Right lobe of liver (tissue), 6 donors: Measurements from ENCODE around the gene GAREM1. TPM values are rescaled to one million over a fixed set of nuclear protein-coding genes. Genes with fewer than 3 reads are reported as not detected.
A peak's percentile ranks its signal among the peaks of the same experiment; 100 is the strongest.

ENCODE experiments used
- ATAC-seq, 4 donors: fragments of 200-7000 bp; cut with Tn5 transposase; one replicate each; pipeline ENCODE4 v1.9.1; 2020; ENCODE audit warnings: mild to moderate bottlenecking in 4 of 4, moderate library complexity in 4 of 4
- DNase-seq, 3 donors: peaks; one replicate each; pipeline ENCODE4 v3.0.0-alpha.2; 2020
- H3K27ac ChIP-seq, 3 donors: fragments of 200-600 bp; one replicate each; pipeline ENCODE4 v1.8.0; 2022
- H3K27me3 ChIP-seq, 2 donors: fragments of 200-600 bp; one replicate each; pipeline ENCODE4 v1.8.0; 2022
- H3K36me3 ChIP-seq, 4 donors: fragments of 200-600 bp; sonication (generic) in 1 of 4; one replicate each; pipeline versions ENCODE4 v1.5.1 to v1.8.0; 2017 to 2022; ENCODE audit warnings: control low read depth in 1 of 4
- H3K4me1 ChIP-seq, 4 donors: fragments of 200-600 bp; sonication (generic) in 1 of 4; one replicate each; pipeline versions ENCODE4 v1.5.1 to v1.8.0; 2017 to 2022; ENCODE audit warnings: control low read depth in 1 of 4
- H3K4me3 ChIP-seq, 3 donors: fragments of 200-600 bp; one replicate each; pipeline ENCODE4 v1.8.0; 2022
- H3K9me3 ChIP-seq, 4 donors: fragments of 200-600 bp; sonication (generic) in 1 of 4; one replicate each; pipeline versions ENCODE4 v1.5.1 to v1.8.0; 2017 to 2022; ENCODE audit warnings: control low read depth in 1 of 4
- POLR2A ChIP-seq: fragments of 450-650 bp; IDR thresholded peaks from one replicate; pipeline ENCODE4 v1.6.1; 2017; ENCODE audit warnings: antibody characterized with exemption, mild to moderate bottlenecking
- WGBS: methylation state at CpG from one replicate; pipeline ENCODE4 v1.1.6; 2018; ENCODE audit warnings: low coverage, low lambda C conversion rate; ENCODE audit not compliant: insufficient coverage; ENCODE audit errors: missing lambda C conversion rate; 5-methylcytosine and 5-hydroxymethylcytosine counted together
- intact Hi-C, 2 donors: fragments of 100-400 bp; cut with DNase I; formaldehyde crosslinking; loops; one replicate each; pipeline versions ENCODE4 v1.11.2 to v1.14.1; 2022
- total RNA-seq, 6 experiments: library from RNA; depleted of rRNA in 2 of 6; stranded (reverse); fragments of >200 nt in 2 of 6; fragmentation: NEBNext Ultra II Directional in 3 of 6; extraction: Animal tissue kit (Norgen Biotek cat#: 25700) in 3 of 6; gene quantifications; one replicate each; pipeline versions ENCODE4 v1.1.0 to v1.2.4, GENCODE V29; 2016 to 2023
- TF ChIP-seq, protein P1 (sequence below), 4 donors: fragments of 200-600 bp in 3 of 4; fragments of 450-650 bp in 1 of 4; IDR thresholded peaks; one replicate each; pipeline versions ENCODE4 v1.5.1 to v1.8.0; 2016 to 2022; ENCODE audit warnings: antibody characterized with exemption in 4 of 4, mild to moderate bottlenecking in 2 of 4
- donor health status: DM: no; HTN: yes; CAD: no.
- donor health status: DM: no; HTN: no; CAD: no.
- donor health status: DM: no; HTN: no; CAD: no.
- donor health status: DM: no; HTN: yes; CAD: no.
- donor health status: DM: no; HTN: yes; CAD: no.

GAREM1 gene
- total RNA-seq, 6 experiments from 2014 or later = 5.5 to 11.3 (median 6.6) TPM

DNA sequence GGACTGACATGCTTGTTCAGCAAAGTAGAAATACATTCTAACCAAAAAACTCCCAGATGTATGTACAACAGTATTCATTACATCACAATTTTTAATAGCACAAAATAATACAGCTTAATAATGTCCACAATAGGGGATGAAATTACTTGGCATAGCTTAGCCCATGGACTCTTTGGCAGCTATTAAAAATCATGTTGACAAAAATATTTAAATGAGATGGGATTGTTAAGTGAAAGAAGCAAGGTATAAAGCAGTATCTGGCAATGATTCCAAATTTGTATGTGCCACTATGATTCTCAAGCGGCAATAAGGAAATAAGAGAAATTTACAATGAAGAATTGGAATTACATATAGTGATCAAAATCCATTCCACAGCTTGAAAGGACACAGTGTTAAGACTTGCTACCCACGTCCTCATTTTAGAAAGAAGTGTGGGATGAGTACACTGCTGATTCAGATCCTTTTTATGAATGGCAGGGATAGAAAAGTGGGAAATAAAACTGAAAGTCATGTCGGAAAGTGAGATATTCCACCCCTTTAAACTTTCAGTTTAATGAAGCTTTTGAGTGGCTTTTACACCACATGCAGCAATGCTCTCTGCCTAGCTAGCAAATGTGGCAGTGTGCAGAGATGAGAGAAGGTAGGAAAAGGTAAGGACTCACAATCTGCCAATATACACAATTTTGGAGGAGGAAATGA, 2.4 kb downstream of the GAREM1 start:
- Histone ChIP-seq H3K4me1 (peaks cover 0 to 18% (median 6%) of the 10 kb centered on the region in 4 donors), H3K4me3 (peak overlapping the region; percentile 69 to 73 (median 73)), H3K27me3 (no peaks in the 10 kb centered on the region), H3K36me3 (no peaks in the 10 kb centered on the region), H3K27ac (peak overlapping the region; percentile 9 to 89 (median 81)), H3K9me3 (no peaks in the 10 kb centered on the region)
- intact Hi-C loops = no loop called here
- DNase-seq = no peak
- no peak for ATAC-seq
- TF ChIP-seq, protein P1, sequence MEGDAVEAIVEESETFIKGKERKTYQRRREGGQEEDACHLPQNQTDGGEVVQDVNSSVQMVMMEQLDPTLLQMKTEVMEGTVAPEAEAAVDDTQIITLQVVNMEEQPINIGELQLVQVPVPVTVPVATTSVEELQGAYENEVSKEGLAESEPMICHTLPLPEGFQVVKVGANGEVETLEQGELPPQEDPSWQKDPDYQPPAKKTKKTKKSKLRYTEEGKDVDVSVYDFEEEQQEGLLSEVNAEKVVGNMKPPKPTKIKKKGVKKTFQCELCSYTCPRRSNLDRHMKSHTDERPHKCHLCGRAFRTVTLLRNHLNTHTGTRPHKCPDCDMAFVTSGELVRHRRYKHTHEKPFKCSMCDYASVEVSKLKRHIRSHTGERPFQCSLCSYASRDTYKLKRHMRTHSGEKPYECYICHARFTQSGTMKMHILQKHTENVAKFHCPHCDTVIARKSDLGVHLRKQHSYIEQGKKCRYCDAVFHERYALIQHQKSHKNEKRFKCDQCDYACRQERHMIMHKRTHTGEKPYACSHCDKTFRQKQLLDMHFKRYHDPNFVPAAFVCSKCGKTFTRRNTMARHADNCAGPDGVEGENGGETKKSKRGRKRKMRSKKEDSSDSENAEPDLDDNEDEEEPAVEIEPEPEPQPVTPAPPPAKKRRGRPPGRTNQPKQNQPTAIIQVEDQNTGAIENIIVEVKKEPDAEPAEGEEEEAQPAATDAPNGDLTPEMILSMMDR (IDR thresholded peaks at IDR 0.05) = no peak
- no peak for TF ChIP-seq POLR2A
- 21% methylated on average over 3 of the region's 3 CpGs for WGBS

DNA sequence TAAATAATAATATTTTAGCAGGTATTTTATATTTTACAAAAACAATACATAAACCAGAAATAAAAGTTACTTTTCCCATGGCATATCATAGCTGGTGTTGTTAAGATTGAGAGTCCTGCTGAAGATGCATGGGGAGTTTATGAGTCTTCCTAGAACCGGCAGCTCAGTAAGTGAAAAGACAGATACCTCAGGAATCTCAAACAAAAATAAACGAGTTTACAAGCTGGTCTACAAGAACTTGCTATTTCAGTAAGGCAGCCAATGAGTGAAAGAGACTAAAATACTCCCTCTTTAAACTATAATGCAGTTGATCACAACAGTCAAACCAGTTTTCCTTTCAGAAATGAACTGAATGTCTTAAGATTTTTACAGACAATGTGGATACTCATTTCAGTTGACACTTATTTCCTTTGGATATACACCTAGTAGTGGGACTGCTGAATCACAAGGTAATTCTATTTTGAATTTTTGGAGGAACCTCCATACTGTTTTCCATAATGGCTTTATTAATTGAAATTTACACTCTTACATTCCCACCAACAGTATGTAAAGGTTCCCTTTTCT, 8.9 kb downstream of the GAREM1 start:
- intact Hi-C loops = no loop called here
- H3K9me3 ChIP-seq = no peaks in the 10 kb centered on the region
- peaks cover 0 to 32% (median 12%) of the 10 kb centered on the region in 4 donors for H3K4me1 ChIP-seq
- no peaks in the 10 kb centered on the region for H3K27me3 ChIP-seq
- H3K4me3 ChIP-seq = no peak overlapping the region
- ATAC-seq = no peak
- no peak overlapping the region for H3K27ac ChIP-seq
- 68% methylated on average over 2 of the region's 2 CpGs for WGBS
- DNase-seq = no peak
- no peaks in the 10 kb centered on the region for H3K36me3 ChIP-seq
- no peak for TF ChIP-seq POLR2A
- TF ChIP-seq, protein P1 (IDR thresholded peaks at IDR 0.05) = no peak

DNA sequence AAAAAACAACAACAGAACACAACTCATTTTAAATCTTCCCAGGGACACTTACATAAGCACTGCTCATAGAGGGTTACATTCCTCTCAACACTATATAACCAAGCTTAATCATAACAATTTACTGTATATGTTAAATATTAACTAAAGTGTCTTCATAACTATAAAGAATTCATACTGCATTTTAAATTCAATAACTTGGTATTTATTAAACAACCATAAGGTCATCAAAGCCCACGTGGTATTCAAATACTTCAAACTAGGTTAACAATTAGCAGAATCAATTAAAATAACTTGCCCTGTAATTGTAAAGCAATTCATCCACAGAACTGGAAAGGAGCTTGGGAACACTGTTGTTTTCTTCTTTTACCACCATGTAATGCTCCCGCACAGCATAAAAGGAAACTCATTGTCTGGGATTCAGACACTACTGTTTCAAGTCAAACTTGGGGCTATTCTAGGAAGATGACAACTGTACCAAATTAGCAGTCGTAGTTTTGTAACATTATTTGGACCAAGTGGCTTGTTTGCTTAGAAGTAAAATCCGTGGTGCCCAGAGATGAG, 10.4 kb downstream of the GAREM1 start:
- Histone ChIP-seq H3K4me3 (no peak overlapping the region), H3K36me3 (no peaks in the 10 kb centered on the region), H3K9me3 (no peaks in the 10 kb centered on the region), H3K27me3 (no peaks in the 10 kb centered on the region), H3K27ac (no peak overlapping the region), H3K4me1 (peaks cover 0 to 17% (median 9%) of the 10 kb centered on the region in 4 donors)
- 34% methylated on average over 4 of the region's 4 CpGs for WGBS
- no peak for DNase-seq
- intact Hi-C loops = no loop called here
- no peak for ATAC-seq
- no peak for TF ChIP-seq POLR2A
- TF ChIP-seq, protein P1 (IDR thresholded peaks at IDR 0.05) = no peak

DNA sequence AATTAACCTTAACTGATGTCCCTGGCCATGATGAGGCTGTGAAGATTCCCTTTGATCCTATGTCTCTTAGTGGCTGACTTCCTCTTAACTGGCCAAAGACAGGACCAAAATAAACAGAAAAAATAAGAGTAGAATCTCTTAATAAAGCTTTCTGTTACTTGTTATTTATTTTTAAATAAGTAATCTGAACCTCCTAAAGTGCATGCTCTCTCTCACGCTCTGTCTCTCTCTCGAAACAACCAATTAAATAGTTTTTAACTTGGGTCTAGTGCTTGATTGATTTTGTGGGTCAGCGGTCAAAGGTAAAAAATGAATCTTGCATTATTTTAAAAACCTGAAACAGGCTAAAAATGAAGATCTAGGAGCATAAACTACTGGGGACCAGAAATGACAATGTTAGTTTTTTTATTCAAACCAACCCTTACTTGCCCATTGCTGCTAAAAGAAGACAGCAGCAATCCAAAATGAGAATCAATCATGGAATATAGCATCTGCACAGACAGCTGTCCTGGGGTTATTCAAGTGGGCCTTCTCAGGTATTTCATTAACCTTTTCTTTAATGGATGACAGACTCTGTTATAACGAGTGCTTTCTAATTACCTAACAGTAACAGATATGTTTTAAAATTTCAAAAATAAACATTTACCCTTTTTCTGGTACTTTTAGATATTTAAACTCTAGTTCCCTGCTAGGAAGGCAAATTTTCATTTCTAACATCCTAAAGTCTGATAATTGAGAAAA, 11.2 kb downstream of the GAREM1 start:
- Histone ChIP-seq H3K27me3 (no peaks in the 10 kb centered on the region), H3K4me1 (peaks cover 0 to 13% (median 8%) of the 10 kb centered on the region in 4 donors), H3K36me3 (no peaks in the 10 kb centered on the region), H3K27ac (no peak overlapping the region), H3K9me3 (no peaks in the 10 kb centered on the region), H3K4me3 (no peak overlapping the region)
- intact Hi-C loops = no loop called here
- TF ChIP-seq, protein P1 (IDR thresholded peaks at IDR 0.05) = no peak
- 28% methylated on average over 4 of the region's 4 CpGs for WGBS
- ATAC-seq (peak in 1 of 4 donors; percentile 32), DNase-seq (no peak)
